Activated CD4-positive, CD25-positive, alpha-beta regulatory T cell treated with anti-CD3 and anti-CD28 coated beads, Interleukin-2, amount 50 U/mL, for 72 hours (primary cell): ENCODE results near the gene DYRK1A.

ENCODE experiments used
- DNase-seq: peaks from one replicate; pipeline ENCODE4 v3.0.0; 2021

DYRK1A gene

GRCh38 chr21:37574751-37575150, 208.2 kb downstream of the DYRK1A start:
- DNase-seq = no peak

GRCh38 chr21:37575580-37575979, 209.0 kb downstream of the DYRK1A start:
- no peak for DNase-seq
